ENCODE results near the gene IQCM. TPM values are rescaled to one million over a fixed set of nuclear protein-coding genes. Genes with fewer than 3 reads are reported as not detected.

Gene IQCM
- total and polyA plus RNA-seq, 10 of the 15 experiments (the other 5 are each of a cell fraction or from before 2014, with no cell fraction given) = not detected

DNA sequence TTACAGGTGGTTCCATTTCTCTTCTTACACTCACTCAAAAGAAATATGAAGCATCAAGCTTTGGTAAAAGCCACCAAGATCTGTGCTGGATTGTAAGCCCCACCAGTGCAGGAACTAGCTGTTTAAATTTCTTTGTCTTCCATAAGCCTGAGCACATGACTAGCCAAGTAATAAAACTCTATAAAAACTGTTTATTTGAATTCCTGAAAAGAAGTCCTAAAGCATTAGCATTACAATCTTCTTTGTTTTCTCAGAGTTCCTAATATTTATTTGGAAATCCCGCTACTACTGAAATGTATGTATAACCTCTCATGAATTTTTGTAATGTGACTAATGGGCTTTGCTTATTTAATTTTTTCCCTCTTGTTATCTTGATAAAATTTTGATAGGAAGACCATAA lies 65.9 kb downstream of the IQCM start:
- no peaks in the 10 kb centered on the region for H4K20me1 ChIP-seq (ENCODE audit: control insufficient read depth, insufficient read depth)
- H3K4me1 ChIP-seq (ENCODE audit: control insufficient read depth, insufficient read depth, low read length) = no peaks in the 10 kb centered on the region
- TF ChIP-seq EED (IDR thresholded peaks at IDR 0.05; ENCODE audit: low read depth) (no peak), POU2F2 (IDR thresholded peaks at IDR 0.05; ENCODE audit: borderline replicate concordance, low read depth, low read length) (no peak), EZH2 (IDR thresholded peaks at IDR 0.05; ENCODE audit: borderline replicate concordance, control insufficient read depth, low read depth, low read length) (no peak), CREB1 (IDR thresholded peaks at IDR 0.05; ENCODE audit: low read depth) (no peak), YBX1 (IDR thresholded peaks at IDR 0.05) (no peak), MEF2A (IDR thresholded peaks at IDR 0.05; ENCODE audit: insufficient read depth, low read depth, low read length) (no peak), KAT2A (conservative IDR thresholded peaks at IDR 0.05; ENCODE audit: control insufficient read depth, low read depth, low read length) (no peak), BHLHE40 (IDR thresholded peaks at IDR 0.05; ENCODE audit: borderline replicate concordance in 1 of 2, low read depth in 2 of 2, low read length in 1 of 2) (no peak), SPI1 (IDR thresholded peaks at IDR 0.05; ENCODE audit: borderline replicate concordance, insufficient read depth, low read depth, low read length) (no peak)
- TF ChIP-seq, protein P1, sequence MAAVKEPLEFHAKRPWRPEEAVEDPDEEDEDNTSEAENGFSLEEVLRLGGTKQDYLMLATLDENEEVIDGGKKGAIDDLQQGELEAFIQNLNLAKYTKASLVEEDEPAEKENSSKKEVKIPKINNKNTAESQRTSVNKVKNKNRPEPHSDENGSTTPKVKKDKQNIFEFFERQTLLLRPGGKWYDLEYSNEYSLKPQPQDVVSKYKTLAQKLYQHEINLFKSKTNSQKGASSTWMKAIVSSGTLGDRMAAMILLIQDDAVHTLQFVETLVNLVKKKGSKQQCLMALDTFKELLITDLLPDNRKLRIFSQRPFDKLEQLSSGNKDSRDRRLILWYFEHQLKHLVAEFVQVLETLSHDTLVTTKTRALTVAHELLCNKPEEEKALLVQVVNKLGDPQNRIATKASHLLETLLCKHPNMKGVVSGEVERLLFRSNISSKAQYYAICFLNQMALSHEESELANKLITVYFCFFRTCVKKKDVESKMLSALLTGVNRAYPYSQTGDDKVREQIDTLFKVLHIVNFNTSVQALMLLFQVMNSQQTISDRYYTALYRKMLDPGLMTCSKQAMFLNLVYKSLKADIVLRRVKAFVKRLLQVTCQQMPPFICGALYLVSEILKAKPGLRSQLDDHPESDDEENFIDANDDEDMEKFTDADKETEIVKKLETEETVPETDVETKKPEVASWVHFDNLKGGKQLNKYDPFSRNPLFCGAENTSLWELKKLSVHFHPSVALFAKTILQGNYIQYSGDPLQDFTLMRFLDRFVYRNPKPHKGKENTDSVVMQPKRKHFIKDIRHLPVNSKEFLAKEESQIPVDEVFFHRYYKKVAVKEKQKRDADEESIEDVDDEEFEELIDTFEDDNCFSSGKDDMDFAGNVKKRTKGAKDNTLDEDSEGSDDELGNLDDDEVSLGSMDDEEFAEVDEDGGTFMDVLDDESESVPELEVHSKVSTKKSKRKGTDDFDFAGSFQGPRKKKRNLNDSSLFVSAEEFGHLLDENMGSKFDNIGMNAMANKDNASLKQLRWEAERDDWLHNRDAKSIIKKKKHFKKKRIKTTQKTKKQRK (IDR thresholded peaks at IDR 0.05; ENCODE audit: low read depth, low read length) = no peak
- TF ChIP-seq, protein P2, sequence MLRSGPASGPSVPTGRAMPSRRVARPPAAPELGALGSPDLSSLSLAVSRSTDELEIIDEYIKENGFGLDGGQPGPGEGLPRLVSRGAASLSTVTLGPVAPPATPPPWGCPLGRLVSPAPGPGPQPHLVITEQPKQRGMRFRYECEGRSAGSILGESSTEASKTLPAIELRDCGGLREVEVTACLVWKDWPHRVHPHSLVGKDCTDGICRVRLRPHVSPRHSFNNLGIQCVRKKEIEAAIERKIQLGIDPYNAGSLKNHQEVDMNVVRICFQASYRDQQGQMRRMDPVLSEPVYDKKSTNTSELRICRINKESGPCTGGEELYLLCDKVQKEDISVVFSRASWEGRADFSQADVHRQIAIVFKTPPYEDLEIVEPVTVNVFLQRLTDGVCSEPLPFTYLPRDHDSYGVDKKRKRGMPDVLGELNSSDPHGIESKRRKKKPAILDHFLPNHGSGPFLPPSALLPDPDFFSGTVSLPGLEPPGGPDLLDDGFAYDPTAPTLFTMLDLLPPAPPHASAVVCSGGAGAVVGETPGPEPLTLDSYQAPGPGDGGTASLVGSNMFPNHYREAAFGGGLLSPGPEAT (IDR thresholded peaks at IDR 0.05; ENCODE audit: low read depth) = no peak
- TF ChIP-seq, protein P3, sequence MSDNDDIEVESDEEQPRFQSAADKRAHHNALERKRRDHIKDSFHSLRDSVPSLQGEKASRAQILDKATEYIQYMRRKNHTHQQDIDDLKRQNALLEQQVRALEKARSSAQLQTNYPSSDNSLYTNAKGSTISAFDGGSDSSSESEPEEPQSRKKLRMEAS (IDR thresholded peaks at IDR 0.05; ENCODE audit: low read depth, low read length) = no peak
- TF ChIP-seq, protein P4, sequence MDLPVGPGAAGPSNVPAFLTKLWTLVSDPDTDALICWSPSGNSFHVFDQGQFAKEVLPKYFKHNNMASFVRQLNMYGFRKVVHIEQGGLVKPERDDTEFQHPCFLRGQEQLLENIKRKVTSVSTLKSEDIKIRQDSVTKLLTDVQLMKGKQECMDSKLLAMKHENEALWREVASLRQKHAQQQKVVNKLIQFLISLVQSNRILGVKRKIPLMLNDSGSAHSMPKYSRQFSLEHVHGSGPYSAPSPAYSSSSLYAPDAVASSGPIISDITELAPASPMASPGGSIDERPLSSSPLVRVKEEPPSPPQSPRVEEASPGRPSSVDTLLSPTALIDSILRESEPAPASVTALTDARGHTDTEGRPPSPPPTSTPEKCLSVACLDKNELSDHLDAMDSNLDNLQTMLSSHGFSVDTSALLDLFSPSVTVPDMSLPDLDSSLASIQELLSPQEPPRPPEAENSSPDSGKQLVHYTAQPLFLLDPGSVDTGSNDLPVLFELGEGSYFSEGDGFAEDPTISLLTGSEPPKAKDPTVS (IDR thresholded peaks at IDR 0.05; ENCODE audit: low read depth, low read length) = no peak
- no peaks in the 10 kb centered on the region for H3K36me3 ChIP-seq (ENCODE audit: control insufficient read depth in 2 of 2, insufficient read depth in 2 of 2, low read length in 1 of 2)
- ChIA-PET RAD21 (ENCODE audit: unreplicated experiment) (no interaction called here), CTCF (interaction anchor here (0.5 kb wide), 1 partner anchor 913 kb away, joined by 3 read pairs; no protein-coding TSS in a partner anchor), SMC1A (ENCODE audit: uncharacterized antibody, unreplicated experiment) (no interaction called here), POLR2A (no interaction called here)
- H3K27ac ChIP-seq (ENCODE audit: control insufficient read depth, insufficient read depth) = no peak overlapping the region
- H3K9me3 ChIP-seq (replicated peaks; ENCODE audit: control insufficient read depth, insufficient read depth, low read length) = no peaks in the 10 kb centered on the region
- no peak for ATAC-seq
- in situ Hi-C loops (cut with MboI) (no loop called here), intact Hi-C loops (cut with micrococcal nuclease; ENCODE audit: unreplicated experiment) (no loop called here)
- H3K4me2 ChIP-seq (ENCODE audit: control insufficient read depth, insufficient read depth) = no peak overlapping the region
- no peaks in the 10 kb centered on the region for H3K79me2 ChIP-seq (ENCODE audit: control insufficient read depth, insufficient read depth, low read length)
- no peak for FAIRE-seq
- no peak overlapping the region for H2AFZ ChIP-seq (ENCODE audit: control insufficient read depth, low read depth, low read length)
- H3K4me3 ChIP-seq = no peak overlapping the region
- WGBS (ENCODE audit: insufficient coverage, insufficient replicate concordance, low lambda C conversion rate, missing lambda C conversion rate) = 30% methylated on average over 1 of the region's 1 CpG
- BruUV-seq (replicated peaks) = no TSS peak
- H3K9ac ChIP-seq (ENCODE audit: control insufficient read depth, insufficient read depth, low read length) = no peak overlapping the region
- H3K27me3 ChIP-seq (replicated peaks in 1 of 2; ENCODE audit: control insufficient read depth in 2 of 2, insufficient read depth in 2 of 2, low read length in 1 of 2) = no peaks in the 10 kb centered on the region
- no peak for DNase-seq (ENCODE audit: low read depth, low spot score)
